Activated CD8-positive, alpha-beta T cell treated with anti-CD3 and anti-CD28 coated beads, Interleukin-2, amount 10 ng/mL, durations not matched to agents 7 days and 5 days (primary cell): ENCODE measurements around the gene TMEM233. TPM values are rescaled to one million over a fixed set of nuclear protein-coding genes. Genes with fewer than 3 reads are reported as not detected.
"Not testable (repeated sequence)": the region's sequence is repeated elsewhere in the genome, so short reads cannot be mapped to it uniquely, and the experiment has no call there.

Experiments used
- ATAC-seq: fragments of 150-1000 bp; cut with Tn5 transposase; one replicate; pipeline ENCODE4 v1.10.0; 2021; ENCODE audit warnings: moderate library complexity
- CTCF ChIA-PET: fragments of 350-600 bp; sonication (Branson Sonifier 250); formaldehyde crosslinking; loops from one replicate; lab custom pipeline; 2021; ENCODE audit warnings: antibody characterized with exemption; lab: Charles Lee
- POLR2A ChIA-PET: fragments of 350-600 bp; sonication (Branson Sonifier 250); formaldehyde crosslinking; loops from one replicate; lab custom pipeline; 2021; ENCODE audit warnings: antibody characterized with exemption; lab: Charles Lee
- DNase-seq: peaks from one replicate; pipeline ENCODE4 v3.0.0-alpha.2; 2020
- H3K27ac Mint-ChIP-seq: one replicate; pipeline ENCODE4 v1.8.0; 2021; ENCODE audit warnings: mild to moderate bottlenecking, mixed read lengths
- H3K27me3 Mint-ChIP-seq: one replicate; pipeline ENCODE4 v1.8.0; 2021; ENCODE audit warnings: low read depth, mixed read lengths
- H3K36me3 Mint-ChIP-seq: one replicate; pipeline ENCODE4 v1.8.0; 2021; ENCODE audit warnings: low read depth, mixed read lengths
- H3K4me1 Mint-ChIP-seq: one replicate; pipeline ENCODE4 v1.8.0; 2021; ENCODE audit warnings: low read depth, mixed read lengths
- H3K4me3 Mint-ChIP-seq: one replicate; pipeline ENCODE4 v1.8.0; 2021; ENCODE audit warnings: mild to moderate bottlenecking, mixed read lengths
- H3K9me3 Mint-ChIP-seq: one replicate; pipeline ENCODE4 v1.8.0; 2022; ENCODE audit warnings: mixed read lengths; ENCODE audit not compliant: insufficient read depth
- total RNA-seq, 2 experiments: library from RNA; stranded (reverse); gene quantifications; one replicate each; pipeline ENCODE4 v1.2.3, GENCODE V29; 2021

TMEM233 gene
- total RNA-seq, 2 experiments from 2014 or later: not detected

- ATAC-seq (no peak), DNase-seq (no peak)
- H3K27me3 Mint-ChIP-seq: peaks cover 14% of the 10 kb centered on the region
- H3K36me3 Mint-ChIP-seq: no peaks in the 10 kb centered on the region
- H3K4me1 Mint-ChIP-seq: peaks cover 3% of the 10 kb centered on the region
- POLR2A ChIA-PET: no interaction called here
- no peak overlapping the region for H3K27ac Mint-ChIP-seq
- CTCF ChIA-PET: interaction anchor here (1.9 kb wide), 1 partner anchor 14 kb away, joined by 8 read pairs; no protein-coding TSS in a partner anchor
- no peaks in the 10 kb centered on the region for H3K9me3 Mint-ChIP-seq
- H3K4me3 Mint-ChIP-seq: no peak overlapping the region
Measured at GRCh38 chr12:119634743-119635142, 41.2 kb downstream of the TMEM233 start.

- CTCF ChIA-PET: interaction anchor here (1.0 to 1.2 kb wide), 3 partner anchors 10 to 44 kb away, joined by 3 read pairs; no protein-coding TSS in a partner anchor
- POLR2A ChIA-PET: no interaction called here
- ATAC-seq (no peak), DNase-seq (no peak)
- H3K4me1 Mint-ChIP-seq: no peaks in the 10 kb centered on the region
- peaks cover 4% of the 10 kb centered on the region for H3K27me3 Mint-ChIP-seq
- no peaks in the 10 kb centered on the region for H3K9me3 Mint-ChIP-seq
- H3K36me3 Mint-ChIP-seq: no peaks in the 10 kb centered on the region
- H3K27ac Mint-ChIP-seq: no peak overlapping the region
- H3K4me3 Mint-ChIP-seq: no peak overlapping the region
Measured at GRCh38 chr12:119642986-119643385, 49.4 kb downstream of the TMEM233 start.

GRCh38 chr12:119644930-119645329 lies 51.4 kb downstream of the TMEM233 start:
- peaks cover 2% of the 10 kb centered on the region for H3K27me3 Mint-ChIP-seq
- no peak overlapping the region for H3K27ac Mint-ChIP-seq
- no peak for DNase-seq
- H3K36me3 Mint-ChIP-seq: no peaks in the 10 kb centered on the region
- no peak for ATAC-seq
- ChIA-PET CTCF (no interaction called here), POLR2A (no interaction called here)
- no peaks in the 10 kb centered on the region for H3K9me3 Mint-ChIP-seq
- H3K4me3 Mint-ChIP-seq: no peak overlapping the region
- no peaks in the 10 kb centered on the region for H3K4me1 Mint-ChIP-seq

- Mint-ChIP-seq H3K36me3 (no peaks in the 10 kb centered on the region), H3K4me1 (no peaks in the 10 kb centered on the region), H3K27me3 (peaks cover 2% of the 10 kb centered on the region), H3K4me3 (no peak overlapping the region), H3K27ac (no peak overlapping the region), H3K9me3 (no peaks in the 10 kb centered on the region)
- ChIA-PET POLR2A (no interaction called here), CTCF (no interaction called here)
- ATAC-seq (no peak), DNase-seq (no peak)
Measured at GRCh38 chr12:119645535-119646059, 52.0 kb downstream of the TMEM233 start.

GRCh38 chr12:119649202-119649808 lies 55.7 kb downstream of the TMEM233 start:
- Mint-ChIP-seq H3K9me3 (peaks cover 10% of the 10 kb centered on the region), H3K27ac (no peak overlapping the region), H3K4me3 (no peak overlapping the region), H3K27me3 (peaks cover 2% of the 10 kb centered on the region), H3K4me1 (no peaks in the 10 kb centered on the region), H3K36me3 (no peaks in the 10 kb centered on the region)
- POLR2A ChIA-PET: no interaction called here
- CTCF ChIA-PET: interaction anchor here (0.7 to 3.5 kb wide), 10 partner anchors 9 to 205 kb away, joined by 3 to 14 read pairs (median 5); partner anchors contain the start of gene PRKAB1
- ATAC-seq (no peak), DNase-seq (no peak)

- ChIA-PET CTCF (interaction anchor here (0.7 to 2.2 kb wide), 2 partner anchors 15 to 109 kb away, joined by 3 to 7 read pairs; partner anchors contain the start of gene PRKAB1), POLR2A (interaction anchor here (0.9 kb wide), 1 partner anchor 29 kb away, joined by 3 read pairs; no protein-coding TSS in a partner anchor)
- no peak for DNase-seq
- H3K27ac Mint-ChIP-seq: no peak overlapping the region
- no peak for ATAC-seq
- H3K36me3 Mint-ChIP-seq: no peaks in the 10 kb centered on the region
- H3K4me1 Mint-ChIP-seq: no peaks in the 10 kb centered on the region
- peaks cover 10% of the 10 kb centered on the region for H3K9me3 Mint-ChIP-seq
- no peaks in the 10 kb centered on the region for H3K27me3 Mint-ChIP-seq
- H3K4me3 Mint-ChIP-seq: no peak overlapping the region
Measured at GRCh38 chr12:119652665-119653064, 59.1 kb downstream of the TMEM233 start.

GRCh38 chr12:119657001-119657400 lies 63.4 kb downstream of the TMEM233 start:
- H3K27me3 Mint-ChIP-seq, ATAC-seq, POLR2A ChIA-PET, CTCF ChIA-PET, H3K4me3 Mint-ChIP-seq, H3K27ac Mint-ChIP-seq, H3K36me3 Mint-ChIP-seq, DNase-seq, H3K4me1 Mint-ChIP-seq: not testable (repeated sequence)
- peaks cover 10% of the 10 kb centered on the region for H3K9me3 Mint-ChIP-seq

- ATAC-seq, POLR2A ChIA-PET, H3K4me3 Mint-ChIP-seq, H3K27ac Mint-ChIP-seq, H3K36me3 Mint-ChIP-seq, H3K4me1 Mint-ChIP-seq, DNase-seq: not testable (repeated sequence)
- Mint-ChIP-seq H3K27me3 (peaks cover 12% of the 10 kb centered on the region), H3K9me3 (peaks cover 10% of the 10 kb centered on the region)
- CTCF ChIA-PET: interaction anchor here (1.0 to 1.7 kb wide), 3 partner anchors 9 to 10 kb away, joined by 3 to 16 read pairs (median 7); partner anchors contain the start of gene PRKAB1
Measured at GRCh38 chr12:119658166-119658565, 64.6 kb downstream of the TMEM233 start.

GRCh38 chr12:119659289-119659897 lies 65.8 kb downstream of the TMEM233 start:
- H3K9me3 Mint-ChIP-seq: no peaks in the 10 kb centered on the region
- H3K27me3 Mint-ChIP-seq: peaks cover 12% of the 10 kb centered on the region
- H3K36me3 Mint-ChIP-seq: no peaks in the 10 kb centered on the region
- H3K4me3 Mint-ChIP-seq: no peak overlapping the region
- ChIA-PET CTCF (interaction anchor here (1.7 kb wide), 1 partner anchor 9 kb away, joined by 16 read pairs; the partner anchor contains the start of gene PRKAB1), POLR2A (no interaction called here)
- peak; percentile 60 for DNase-seq
- peak; percentile 47 for ATAC-seq
- H3K27ac Mint-ChIP-seq: no peak overlapping the region
- peaks cover 9% of the 10 kb centered on the region for H3K4me1 Mint-ChIP-seq

- DNase-seq (no peak), ATAC-seq (no peak)
- H3K27ac Mint-ChIP-seq: no peak overlapping the region
- no peaks in the 10 kb centered on the region for H3K36me3 Mint-ChIP-seq
- H3K9me3 Mint-ChIP-seq: no peaks in the 10 kb centered on the region
- CTCF ChIA-PET: no interaction called here
- POLR2A ChIA-PET: no interaction called here
- peaks cover 12% of the 10 kb centered on the region for H3K27me3 Mint-ChIP-seq
- H3K4me3 Mint-ChIP-seq: no peak overlapping the region
- peaks cover 9% of the 10 kb centered on the region for H3K4me1 Mint-ChIP-seq
Measured at GRCh38 chr12:119660076-119660475, 66.5 kb downstream of the TMEM233 start.

- ATAC-seq (no peak), DNase-seq (no peak)
- Mint-ChIP-seq H3K4me1 (peaks cover 19% of the 10 kb centered on the region), H3K9me3 (no peaks in the 10 kb centered on the region), H3K27me3 (peaks cover 12% of the 10 kb centered on the region), H3K27ac (no peak overlapping the region), H3K36me3 (no peaks in the 10 kb centered on the region), H3K4me3 (no peak overlapping the region)
- ChIA-PET POLR2A (no interaction called here), CTCF (interaction anchor here (0.9 to 2.0 kb wide), 3 partner anchors 11 to 218 kb away, joined by 3 to 7 read pairs (median 6); no protein-coding TSS in a partner anchor)
Measured at GRCh38 chr12:119661882-119662281, 68.3 kb downstream of the TMEM233 start.

- Mint-ChIP-seq H3K27ac (no peak overlapping the region), H3K9me3 (no peaks in the 10 kb centered on the region), H3K4me1 (peaks cover 30% of the 10 kb centered on the region), H3K27me3 (peaks cover 12% of the 10 kb centered on the region), H3K36me3 (peaks cover 9% of the 10 kb centered on the region), H3K4me3 (no peak overlapping the region)
- ATAC-seq: no peak
- ChIA-PET CTCF (interaction anchor here (2.0 kb wide), 1 partner anchor 16 kb away, joined by 9 read pairs; no protein-coding TSS in a partner anchor), POLR2A (no interaction called here)
- no peak for DNase-seq
Measured at GRCh38 chr12:119664642-119665041, 71.1 kb downstream of the TMEM233 start.
